ENCODE measurements around the gene PDE4B.

- TF ChIP-seq EZH2phosphoT487 (IDR thresholded peaks at IDR 0.05; ENCODE audit: borderline replicate concordance): no peak
- TF ChIP-seq, protein P1, sequence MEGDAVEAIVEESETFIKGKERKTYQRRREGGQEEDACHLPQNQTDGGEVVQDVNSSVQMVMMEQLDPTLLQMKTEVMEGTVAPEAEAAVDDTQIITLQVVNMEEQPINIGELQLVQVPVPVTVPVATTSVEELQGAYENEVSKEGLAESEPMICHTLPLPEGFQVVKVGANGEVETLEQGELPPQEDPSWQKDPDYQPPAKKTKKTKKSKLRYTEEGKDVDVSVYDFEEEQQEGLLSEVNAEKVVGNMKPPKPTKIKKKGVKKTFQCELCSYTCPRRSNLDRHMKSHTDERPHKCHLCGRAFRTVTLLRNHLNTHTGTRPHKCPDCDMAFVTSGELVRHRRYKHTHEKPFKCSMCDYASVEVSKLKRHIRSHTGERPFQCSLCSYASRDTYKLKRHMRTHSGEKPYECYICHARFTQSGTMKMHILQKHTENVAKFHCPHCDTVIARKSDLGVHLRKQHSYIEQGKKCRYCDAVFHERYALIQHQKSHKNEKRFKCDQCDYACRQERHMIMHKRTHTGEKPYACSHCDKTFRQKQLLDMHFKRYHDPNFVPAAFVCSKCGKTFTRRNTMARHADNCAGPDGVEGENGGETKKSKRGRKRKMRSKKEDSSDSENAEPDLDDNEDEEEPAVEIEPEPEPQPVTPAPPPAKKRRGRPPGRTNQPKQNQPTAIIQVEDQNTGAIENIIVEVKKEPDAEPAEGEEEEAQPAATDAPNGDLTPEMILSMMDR (conservative IDR thresholded peaks at IDR 0.05; ENCODE audit: low read length): no peak
Observed at GRCh38 chr1:65824103-65824502, 31.4 kb downstream of the PDE4B start.

Measured in Loucy (cell line).